ENCODE data around the gene CEP170.
"Not testable (repeated sequence)": the region's sequence is repeated elsewhere in the genome, so short reads cannot be mapped to it uniquely, and the experiment has no call there.

GRCh38 chr1:243173758-243174369, 81.2 kb downstream of the CEP170 start:
- not testable (repeated sequence) for TF ChIP-seq CTCF, POLR2A (IDR thresholded peaks at IDR 0.05)
